ENCODE measurements around the gene RCAN3. TPM values are rescaled to one million over a fixed set of nuclear protein-coding genes. Genes with fewer than 3 reads are reported as not detected.
A peak's percentile ranks its signal among the peaks of the same experiment; 100 is the strongest.

The RCAN3 gene
- total RNA-seq, 4 donors from 2014 or later: 6.0 to 22.8 (median 10.8) TPM

DNA sequence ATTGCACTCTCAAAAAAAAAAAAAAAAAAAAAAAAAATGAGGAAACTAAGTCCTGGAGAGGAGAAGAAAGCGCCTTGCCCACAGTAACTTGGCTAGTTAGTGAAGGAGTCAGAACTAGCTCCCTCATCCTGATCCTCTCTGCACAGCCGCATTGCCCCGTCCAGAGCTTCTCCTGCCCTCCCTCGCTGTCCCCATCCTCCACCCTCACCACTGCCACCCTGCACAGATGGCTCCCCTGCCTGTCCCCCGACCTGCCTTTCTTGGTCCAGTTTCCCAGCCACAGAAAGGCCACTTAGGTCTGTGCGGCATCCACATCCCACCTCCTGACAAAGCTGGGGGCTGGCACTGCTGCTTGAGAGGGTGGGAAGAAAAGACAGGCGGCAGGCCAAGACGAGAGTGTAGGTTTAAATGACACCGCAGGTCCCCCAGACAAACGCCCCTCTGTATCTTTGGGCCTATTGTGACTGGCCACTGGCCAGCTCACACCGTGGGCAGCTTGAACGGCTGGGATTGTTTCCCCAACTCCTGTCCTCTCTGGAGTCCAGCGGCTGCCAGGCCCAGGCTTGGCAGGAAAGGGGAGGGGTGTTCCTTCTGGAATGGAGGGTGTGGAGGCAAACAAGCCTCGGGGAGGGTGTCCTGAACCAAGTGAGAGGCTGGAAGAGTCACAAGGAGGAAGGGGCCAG, 73.4 kb downstream of the RCAN3 start:
- Histone ChIP-seq H3K27ac (peak overlapping the region in 2 of 4 donors; percentile 25 to 50), H3K9me3 (no peaks in the 10 kb centered on the region), H3K4me1 (peaks cover 0 to 10% (median 0%) of the 10 kb centered on the region in 4 donors), H3K27me3 (no peaks in the 10 kb centered on the region), H3K4me3 (no peak overlapping the region), H3K36me3 (no peaks in the 10 kb centered on the region)
- WGBS, 2 donors: 31 to 43% methylated on average over 13 to 14 of the region's 14 CpGs
- TF ChIP-seq EP300 (IDR thresholded peaks at IDR 0.05): peak in 1 of 2 donors; percentile 78
- no peak for TF ChIP-seq POLR2A (IDR thresholded peaks at IDR 0.05)
- no peak for DNase-seq (ENCODE audit: low spot score in 2 of 2)

DNA sequence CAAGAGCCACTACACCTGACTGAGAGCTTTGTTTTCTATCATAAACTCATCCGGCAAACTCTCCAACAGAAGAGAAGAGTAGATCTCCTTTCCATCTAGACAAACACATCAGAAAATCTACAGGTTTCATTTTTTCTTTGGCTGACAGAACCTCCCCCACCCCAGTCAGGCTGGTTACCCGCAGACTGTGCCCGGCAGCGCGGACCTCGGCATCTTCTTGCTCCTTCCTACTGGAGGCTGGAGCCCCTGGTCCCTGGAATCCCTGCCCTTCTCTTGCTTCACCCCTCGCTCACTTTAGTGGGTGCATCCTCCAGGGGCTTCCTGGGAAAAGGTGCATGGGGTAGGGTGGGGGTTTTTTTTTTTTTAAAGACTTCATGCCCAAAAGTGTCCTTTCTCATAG, 76.2 kb downstream of the RCAN3 start:
- peaks cover 0 to 10% (median 0%) of the 10 kb centered on the region in 4 donors for H3K4me1 ChIP-seq
- 97 to 98% methylated on average over 6 of the region's 7 CpGs for WGBS, 2 donors
- no peaks in the 10 kb centered on the region for H3K9me3 ChIP-seq
- H3K4me3 ChIP-seq: no peak overlapping the region
- no peaks in the 10 kb centered on the region for H3K27me3 ChIP-seq
- H3K27ac ChIP-seq: no peak overlapping the region
- no peaks in the 10 kb centered on the region for H3K36me3 ChIP-seq
- TF ChIP-seq EP300 (IDR thresholded peaks at IDR 0.05) (no peak), POLR2A (IDR thresholded peaks at IDR 0.05) (no peak)
- TF ChIP-seq, protein P1, sequence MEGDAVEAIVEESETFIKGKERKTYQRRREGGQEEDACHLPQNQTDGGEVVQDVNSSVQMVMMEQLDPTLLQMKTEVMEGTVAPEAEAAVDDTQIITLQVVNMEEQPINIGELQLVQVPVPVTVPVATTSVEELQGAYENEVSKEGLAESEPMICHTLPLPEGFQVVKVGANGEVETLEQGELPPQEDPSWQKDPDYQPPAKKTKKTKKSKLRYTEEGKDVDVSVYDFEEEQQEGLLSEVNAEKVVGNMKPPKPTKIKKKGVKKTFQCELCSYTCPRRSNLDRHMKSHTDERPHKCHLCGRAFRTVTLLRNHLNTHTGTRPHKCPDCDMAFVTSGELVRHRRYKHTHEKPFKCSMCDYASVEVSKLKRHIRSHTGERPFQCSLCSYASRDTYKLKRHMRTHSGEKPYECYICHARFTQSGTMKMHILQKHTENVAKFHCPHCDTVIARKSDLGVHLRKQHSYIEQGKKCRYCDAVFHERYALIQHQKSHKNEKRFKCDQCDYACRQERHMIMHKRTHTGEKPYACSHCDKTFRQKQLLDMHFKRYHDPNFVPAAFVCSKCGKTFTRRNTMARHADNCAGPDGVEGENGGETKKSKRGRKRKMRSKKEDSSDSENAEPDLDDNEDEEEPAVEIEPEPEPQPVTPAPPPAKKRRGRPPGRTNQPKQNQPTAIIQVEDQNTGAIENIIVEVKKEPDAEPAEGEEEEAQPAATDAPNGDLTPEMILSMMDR (IDR thresholded peaks at IDR 0.05): no peak
- DNase-seq (ENCODE audit: low spot score in 2 of 2): no peak

DNA sequence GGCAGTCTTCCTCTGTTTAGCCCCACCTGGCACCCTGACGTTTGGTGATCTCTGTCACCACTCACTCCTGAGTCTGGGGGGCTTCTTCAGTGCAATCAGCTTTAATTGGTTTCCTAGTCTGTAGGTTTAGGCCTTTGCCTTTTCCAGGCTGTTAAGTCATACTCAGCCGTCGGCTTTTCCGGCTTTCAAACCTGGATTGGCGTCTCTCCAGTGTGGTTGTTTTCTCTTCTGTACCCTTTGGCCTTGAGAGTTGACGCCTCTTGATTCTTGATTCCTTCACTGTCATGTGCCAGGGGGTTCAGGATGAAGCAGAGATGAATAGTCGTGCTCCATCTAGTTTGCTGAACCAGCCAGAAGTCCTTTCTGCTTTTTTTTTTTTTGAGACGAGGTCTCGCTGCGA, 78.1 kb downstream of the RCAN3 start:
- DNase-seq (ENCODE audit: low spot score in 2 of 2): no peak

DNA sequence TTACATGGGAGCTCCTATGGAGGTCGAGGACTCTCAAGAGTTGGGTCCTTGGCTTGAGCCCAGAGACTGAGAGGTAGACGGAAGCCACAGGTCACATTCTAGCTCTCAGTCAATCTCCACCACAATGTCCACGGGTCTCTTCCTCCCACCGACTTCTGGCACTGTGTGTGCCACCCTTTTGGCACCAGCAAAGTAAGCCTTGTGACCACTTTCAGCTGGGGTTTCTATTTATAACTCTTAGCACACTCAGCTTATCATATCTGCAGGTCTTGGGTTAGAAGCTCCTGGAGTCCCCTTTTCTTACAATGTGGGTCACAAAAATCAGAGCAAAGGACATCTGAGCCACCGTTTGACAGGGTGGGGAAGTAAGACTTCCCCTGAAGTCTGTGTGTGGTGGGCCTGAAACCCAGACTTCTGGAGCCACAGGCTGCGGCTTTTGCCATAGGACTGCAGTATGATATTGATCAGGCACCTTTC, 81.6 kb downstream of the RCAN3 start:
- no peak overlapping the region for H3K4me3 ChIP-seq
- 52 to 67% methylated on average over 5 to 6 of the region's 6 CpGs for WGBS, 2 donors
- peaks cover 0 to 3% of the 10 kb centered on the region in 2 donors for H3K27me3 ChIP-seq
- no peak for DNase-seq (ENCODE audit: low spot score in 2 of 2)
- H3K4me1 ChIP-seq: peaks cover 0 to 12% (median 0%) of the 10 kb centered on the region in 4 donors
- H3K9me3 ChIP-seq: no peaks in the 10 kb centered on the region
- peak overlapping the region in 2 of 4 donors; percentile 4 to 44 for H3K27ac ChIP-seq
- no peaks in the 10 kb centered on the region for H3K36me3 ChIP-seq
- TF ChIP-seq EP300 (IDR thresholded peaks at IDR 0.05) (no peak), POLR2A (IDR thresholded peaks at IDR 0.05) (no peak)
- TF ChIP-seq, protein P1 (IDR thresholded peaks at IDR 0.05): no peak

More for the DNA sequence above, 78.1 kb downstream of the RCAN3 start:
- H3K27me3 ChIP-seq: peaks cover 0 to 3% of the 10 kb centered on the region in 2 donors
- WGBS, 2 donors: 73% methylated on average over 10 of the region's 10 CpGs
- H3K4me1 ChIP-seq: peaks cover 0 to 10% (median 0%) of the 10 kb centered on the region in 4 donors
- no peaks in the 10 kb centered on the region for H3K36me3 ChIP-seq
- H3K9me3 ChIP-seq: no peaks in the 10 kb centered on the region
- no peak overlapping the region for H3K27ac ChIP-seq
- TF ChIP-seq, protein P1 (IDR thresholded peaks at IDR 0.05): no peak
- TF ChIP-seq POLR2A (IDR thresholded peaks at IDR 0.05): no peak
- no peak for TF ChIP-seq EP300 (IDR thresholded peaks at IDR 0.05)
- no peak overlapping the region for H3K4me3 ChIP-seq

DNA sequence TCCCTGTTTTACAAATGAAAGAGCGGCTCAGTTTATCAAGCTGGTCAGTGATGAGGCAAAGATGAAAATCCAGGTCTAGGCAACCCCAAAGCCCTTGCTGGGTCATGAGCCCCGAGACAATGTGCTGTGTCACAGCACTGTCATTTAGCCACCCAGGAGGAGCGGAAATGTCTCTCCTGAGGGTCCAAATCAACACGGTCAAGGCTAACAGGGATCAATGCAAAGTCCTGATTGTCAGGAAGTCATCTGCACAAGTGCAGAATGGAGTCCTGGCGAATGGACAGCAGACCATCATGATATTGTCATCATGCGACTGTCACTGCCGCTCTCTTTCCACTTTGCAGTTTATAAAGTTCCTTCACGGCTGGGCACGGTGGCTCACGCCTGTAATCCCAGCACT, 83.5 kb downstream of the RCAN3 start:
- TF ChIP-seq EP300 (IDR thresholded peaks at IDR 0.05): no peak
- TF ChIP-seq, protein P1 (IDR thresholded peaks at IDR 0.05): no peak
- no peak for TF ChIP-seq POLR2A (IDR thresholded peaks at IDR 0.05)
- WGBS, 2 donors: 85 to 88% methylated on average over 10 of the region's 10 CpGs
- Histone ChIP-seq H3K27me3 (peaks cover 0 to 3% of the 10 kb centered on the region in 2 donors), H3K36me3 (no peaks in the 10 kb centered on the region), H3K4me3 (no peak overlapping the region), H3K9me3 (no peaks in the 10 kb centered on the region), H3K27ac (no peak overlapping the region), H3K4me1 (peaks cover 0 to 12% (median 0%) of the 10 kb centered on the region in 4 donors)
- no peak for DNase-seq (ENCODE audit: low spot score in 2 of 2)

Data from tibial nerve (tissue), 4 donors.